ENCODE data around the gene APOA4.

Gene APOA4

GRCh38 chr11:116788975-116789374 lies 34.1 kb downstream of the APOA4 start:
- DNase-seq (ENCODE audit: low read depth, low spot score) = no peak
- no peak overlapping the region for H3K4me3 ChIP-seq (ENCODE audit: low read depth, low read length)
- in situ Hi-C loops (cut with HindIII; ENCODE audit: low sequenced_read_pairs) = no loop called here
- TF ChIP-seq, protein P1, sequence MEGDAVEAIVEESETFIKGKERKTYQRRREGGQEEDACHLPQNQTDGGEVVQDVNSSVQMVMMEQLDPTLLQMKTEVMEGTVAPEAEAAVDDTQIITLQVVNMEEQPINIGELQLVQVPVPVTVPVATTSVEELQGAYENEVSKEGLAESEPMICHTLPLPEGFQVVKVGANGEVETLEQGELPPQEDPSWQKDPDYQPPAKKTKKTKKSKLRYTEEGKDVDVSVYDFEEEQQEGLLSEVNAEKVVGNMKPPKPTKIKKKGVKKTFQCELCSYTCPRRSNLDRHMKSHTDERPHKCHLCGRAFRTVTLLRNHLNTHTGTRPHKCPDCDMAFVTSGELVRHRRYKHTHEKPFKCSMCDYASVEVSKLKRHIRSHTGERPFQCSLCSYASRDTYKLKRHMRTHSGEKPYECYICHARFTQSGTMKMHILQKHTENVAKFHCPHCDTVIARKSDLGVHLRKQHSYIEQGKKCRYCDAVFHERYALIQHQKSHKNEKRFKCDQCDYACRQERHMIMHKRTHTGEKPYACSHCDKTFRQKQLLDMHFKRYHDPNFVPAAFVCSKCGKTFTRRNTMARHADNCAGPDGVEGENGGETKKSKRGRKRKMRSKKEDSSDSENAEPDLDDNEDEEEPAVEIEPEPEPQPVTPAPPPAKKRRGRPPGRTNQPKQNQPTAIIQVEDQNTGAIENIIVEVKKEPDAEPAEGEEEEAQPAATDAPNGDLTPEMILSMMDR (IDR thresholded peaks at IDR 0.05; ENCODE audit: low read depth, low read length) = no peak

DNA sequence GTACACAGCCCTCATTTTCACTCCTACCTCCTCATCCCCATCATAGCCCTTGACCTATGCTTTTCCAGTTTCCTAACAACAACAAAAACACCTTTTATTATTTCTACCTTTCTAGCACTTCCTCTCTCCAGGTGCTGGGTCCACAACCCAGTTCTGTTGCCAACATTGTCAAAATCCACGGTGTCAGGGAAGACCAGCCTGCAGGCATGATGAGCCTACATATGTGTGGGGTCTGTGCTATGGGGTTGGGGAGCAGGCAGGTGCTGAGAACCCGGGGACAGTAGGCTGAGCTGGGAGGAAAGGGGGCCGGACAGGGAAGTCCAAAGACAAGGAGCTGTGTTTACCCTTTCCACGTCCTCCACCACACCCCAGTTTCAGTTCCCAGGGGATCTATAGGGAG lies 34.6 kb downstream of the APOA4 start:
- TF ChIP-seq, protein P1 (IDR thresholded peaks at IDR 0.05; ENCODE audit: low read depth, low read length) = no peak
- no peak for DNase-seq (ENCODE audit: low read depth, low spot score)
- H3K4me3 ChIP-seq (ENCODE audit: low read depth, low read length) = peak overlapping the region; percentile 80
- in situ Hi-C loops (cut with HindIII; ENCODE audit: low sequenced_read_pairs) = no loop called here

DNA sequence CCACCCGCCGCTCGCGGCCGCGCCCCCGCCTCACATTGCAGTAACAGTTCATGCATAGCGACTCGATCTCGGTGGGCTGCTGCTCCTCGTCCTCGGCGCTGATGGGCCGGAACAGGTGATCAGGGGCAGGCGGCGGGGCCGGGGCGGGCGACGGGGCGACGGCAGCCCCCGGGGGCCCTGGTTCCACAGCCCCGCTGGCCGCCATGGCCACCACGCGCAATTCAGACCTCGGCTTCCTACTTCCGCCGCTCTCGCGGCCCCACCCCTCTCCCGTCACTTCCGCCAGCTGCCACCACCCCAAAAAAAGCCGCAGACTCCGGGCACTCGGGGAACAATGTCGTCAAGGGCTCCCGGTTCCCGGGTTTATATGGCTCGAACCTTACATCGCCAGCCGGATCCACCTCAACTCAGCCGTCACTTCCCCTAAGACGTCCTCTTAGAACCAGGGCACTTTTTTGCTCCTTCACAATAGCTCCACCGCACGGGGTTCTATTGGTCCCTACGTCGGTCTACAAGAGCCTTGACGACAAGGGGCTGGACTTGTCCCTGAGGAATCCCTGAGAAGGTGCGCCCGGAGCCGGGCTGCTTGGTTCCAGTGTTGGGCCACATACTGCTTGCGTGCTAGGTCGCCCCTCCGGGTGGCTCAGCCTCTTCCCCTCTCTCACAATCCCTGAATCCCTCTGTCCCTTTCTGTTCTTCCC lies 35.2 kb downstream of the APOA4 start, which contains the start of gene ZPR1:
Gene ZPR1, minus strand, starts transcription at position 238 of the 701 bp plus-strand sequence. Its CDS starts 33 bp downstream, at position 205.
- in situ Hi-C loops (cut with HindIII; ENCODE audit: low sequenced_read_pairs) = no loop called here
- DNase-seq (ENCODE audit: low read depth, low spot score) = peak; percentile 72
- TF ChIP-seq, protein P1 (IDR thresholded peaks at IDR 0.05; ENCODE audit: low read depth, low read length) = no peak
- H3K4me3 ChIP-seq (ENCODE audit: low read depth, low read length) = peak within 1 kb of the TSS; percentile 80

GRCh38 chr11:116787436-116787785 lies 35.7 kb downstream of the APOA4 start:
- peak overlapping the region; percentile 80 for H3K4me3 ChIP-seq (ENCODE audit: low read depth, low read length)
- TF ChIP-seq, protein P1 (IDR thresholded peaks at IDR 0.05; ENCODE audit: low read depth, low read length) = no peak
- in situ Hi-C loops (cut with HindIII; ENCODE audit: low sequenced_read_pairs) = no loop called here
- DNase-seq (ENCODE audit: low read depth, low spot score) = no peak

DNA sequence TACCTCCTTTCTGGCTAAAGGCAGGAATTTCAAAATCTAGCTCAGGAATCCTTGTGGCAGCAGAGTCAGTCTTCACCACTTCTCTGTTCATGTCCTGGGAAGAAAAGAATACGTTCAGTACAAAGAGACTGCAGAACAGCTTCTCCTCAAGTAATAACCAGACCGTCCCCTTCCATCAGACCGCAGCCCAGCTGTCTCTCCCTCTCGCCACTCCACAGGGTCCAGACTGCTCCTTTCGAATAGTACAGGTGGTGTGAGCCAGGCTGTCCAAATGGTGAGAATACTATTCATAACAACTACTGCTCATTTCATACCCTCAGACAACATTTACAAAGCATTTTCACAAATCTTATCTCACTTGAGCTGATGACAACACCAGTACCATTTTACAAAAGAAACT lies 36.1 kb downstream of the APOA4 start:
- TF ChIP-seq, protein P1 (IDR thresholded peaks at IDR 0.05; ENCODE audit: low read depth, low read length) = no peak
- H3K4me3 ChIP-seq (ENCODE audit: low read depth, low read length) = peak overlapping the region; percentile 80
- in situ Hi-C loops (cut with HindIII; ENCODE audit: low sequenced_read_pairs) = no loop called here
- no peak for DNase-seq (ENCODE audit: low read depth, low spot score)

DNA sequence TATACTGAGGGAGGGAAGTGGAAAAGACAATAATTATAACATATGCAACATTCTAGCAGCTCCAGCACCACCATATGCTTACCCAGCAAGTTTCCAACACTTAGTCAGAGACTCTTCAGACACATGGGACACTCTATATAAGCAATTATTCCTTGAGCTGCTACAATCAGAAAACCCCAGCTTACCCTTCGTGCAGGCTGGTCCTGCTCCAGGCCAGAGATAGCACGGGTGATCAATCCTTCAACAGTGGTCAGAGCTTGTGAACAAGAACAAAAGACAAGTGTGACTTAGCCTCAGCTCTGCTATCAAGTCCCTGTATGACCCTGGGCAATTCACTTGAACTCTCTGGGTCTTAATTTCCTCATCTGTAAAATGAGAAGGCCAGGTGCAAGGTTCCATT lies 36.8 kb downstream of the APOA4 start:
- in situ Hi-C loops (cut with HindIII; ENCODE audit: low sequenced_read_pairs) = no loop called here
- TF ChIP-seq, protein P1 (IDR thresholded peaks at IDR 0.05; ENCODE audit: low read depth, low read length) = no peak
- H3K4me3 ChIP-seq (ENCODE audit: low read depth, low read length) = no peak overlapping the region
- DNase-seq (ENCODE audit: low read depth, low spot score) = no peak

Data from astrocyte of the spinal cord (primary cell).